GM18867 (cell line): ENCODE results near the gene CCDC78.
A peak's percentile ranks its signal among the peaks of the same experiment; 100 is the strongest.
"Not testable (repeated sequence)": the region's sequence is repeated elsewhere in the genome, so short reads cannot be mapped to it uniquely, and the experiment has no call there.

Experiments used
- ATAC-seq: cut with Tn5 transposase; IDR thresholded peaks from one replicate; pipeline ENCODE4 v1.9.1; 2021; ENCODE audit warnings: mild to moderate bottlenecking, moderate library complexity; ENCODE audit not compliant: unreplicated experiment

Gene CCDC78

DNA sequence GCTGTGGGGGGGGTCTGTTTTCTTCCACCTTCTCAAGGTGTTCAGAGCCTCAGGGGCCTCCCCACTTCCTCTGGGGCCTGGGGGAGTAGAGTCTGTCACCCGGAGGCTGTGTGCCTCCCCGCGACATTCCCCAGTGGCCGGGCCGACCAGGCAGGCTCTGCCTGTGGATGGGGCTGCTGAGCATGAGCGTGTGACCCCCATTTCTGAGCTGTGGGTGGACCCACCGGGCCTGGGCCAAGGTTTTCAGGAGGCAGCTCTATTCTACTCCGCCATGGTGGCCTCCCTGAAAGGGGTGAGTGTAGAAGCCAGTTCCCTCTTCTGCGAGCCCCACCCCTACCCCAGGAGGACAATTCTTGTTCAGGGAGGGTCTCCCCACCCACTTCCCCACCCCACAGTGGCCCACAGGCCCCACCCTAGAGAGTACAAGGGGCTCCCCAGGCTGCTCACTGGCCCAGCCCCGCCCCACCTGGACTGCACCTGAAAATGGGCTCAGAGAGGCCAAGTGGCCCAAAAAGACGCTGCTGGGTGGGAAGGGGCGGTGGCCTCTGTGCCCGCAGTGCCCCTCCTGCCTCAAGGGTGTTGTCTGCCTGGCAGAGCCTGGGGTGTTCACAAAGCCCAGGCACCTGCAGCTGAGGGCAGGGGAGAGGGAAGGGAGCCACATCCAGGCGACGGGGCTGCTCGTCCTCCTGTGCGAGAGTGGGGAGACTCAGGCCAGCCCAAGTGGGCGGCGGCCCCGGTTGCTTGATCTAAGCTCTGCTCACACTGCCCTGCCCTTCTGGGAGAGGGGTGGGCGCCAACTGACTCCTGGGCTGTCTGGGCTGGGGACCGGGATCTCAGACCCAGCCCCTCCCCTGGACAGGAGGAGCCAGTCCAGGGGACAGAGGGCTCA is 35.6 kb upstream of the CCDC78 start:
- ATAC-seq = no peak

DNA sequence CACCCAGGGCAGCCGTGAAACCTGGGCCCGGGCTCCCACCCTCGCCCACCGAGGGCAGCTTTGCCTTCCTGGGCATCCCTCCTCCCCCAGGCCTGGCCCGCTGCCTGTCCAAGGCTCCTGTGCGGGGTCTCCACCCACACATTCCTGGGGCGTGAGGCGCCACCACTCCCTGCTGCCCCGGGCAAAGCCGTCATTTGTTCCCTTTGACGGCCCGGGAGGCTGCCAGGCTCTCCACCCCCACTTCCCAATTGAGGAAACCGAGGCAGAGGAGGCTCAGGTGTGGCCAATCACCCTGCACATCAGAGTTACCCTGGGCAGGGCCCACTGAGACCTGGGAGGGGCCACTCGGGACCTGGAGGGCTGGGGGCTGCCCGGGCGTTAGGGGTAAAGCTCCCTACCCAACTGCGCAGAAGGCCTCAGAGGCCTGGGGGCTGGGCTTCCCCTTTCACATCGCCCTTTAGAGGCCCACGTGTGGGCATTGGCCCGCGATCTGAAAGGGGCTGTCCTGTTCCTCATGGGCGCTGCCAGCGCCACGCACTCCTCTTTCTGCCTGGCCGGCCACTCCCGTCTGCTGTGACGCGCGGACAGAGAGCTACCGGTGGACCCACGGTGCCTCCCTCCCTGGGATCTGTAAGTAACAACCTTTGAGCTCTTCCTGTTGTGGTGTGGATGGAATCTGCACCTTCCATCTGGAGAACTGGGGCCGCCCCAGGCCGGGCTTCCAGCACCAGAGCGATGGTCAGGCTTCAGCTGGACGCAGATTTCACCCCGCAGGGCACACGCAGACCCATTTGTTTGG is 34.5 kb upstream of the CCDC78 start, which contains the start of gene MSLN:
Gene MSLN, plus strand, starts transcription at position 190 of the 799 bp plus-strand sequence. CDS start 1,947 bp downstream, outside the sequence.
- no peak for ATAC-seq

DNA sequence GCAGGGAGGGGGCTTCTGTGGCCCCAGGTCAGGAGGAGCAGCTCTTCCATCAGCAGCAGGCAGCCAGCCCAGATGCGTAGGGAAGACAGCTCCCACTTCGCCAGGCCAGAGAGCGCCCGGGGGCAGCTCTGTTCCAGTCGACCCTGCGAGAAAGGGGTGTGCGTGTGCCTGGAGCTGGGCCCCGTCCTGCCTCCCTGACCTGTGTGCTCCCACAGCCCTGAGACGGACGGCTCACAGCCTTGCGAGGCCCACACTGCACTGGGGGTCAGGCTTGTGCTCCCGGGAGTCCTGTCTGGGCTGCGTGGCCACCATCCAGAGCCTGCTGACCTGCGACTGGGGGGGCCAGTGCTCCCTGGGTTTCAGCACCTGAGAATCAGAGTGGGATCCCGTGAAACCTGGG is 33.8 kb upstream of the CCDC78 start:
- no peak for ATAC-seq

DNA sequence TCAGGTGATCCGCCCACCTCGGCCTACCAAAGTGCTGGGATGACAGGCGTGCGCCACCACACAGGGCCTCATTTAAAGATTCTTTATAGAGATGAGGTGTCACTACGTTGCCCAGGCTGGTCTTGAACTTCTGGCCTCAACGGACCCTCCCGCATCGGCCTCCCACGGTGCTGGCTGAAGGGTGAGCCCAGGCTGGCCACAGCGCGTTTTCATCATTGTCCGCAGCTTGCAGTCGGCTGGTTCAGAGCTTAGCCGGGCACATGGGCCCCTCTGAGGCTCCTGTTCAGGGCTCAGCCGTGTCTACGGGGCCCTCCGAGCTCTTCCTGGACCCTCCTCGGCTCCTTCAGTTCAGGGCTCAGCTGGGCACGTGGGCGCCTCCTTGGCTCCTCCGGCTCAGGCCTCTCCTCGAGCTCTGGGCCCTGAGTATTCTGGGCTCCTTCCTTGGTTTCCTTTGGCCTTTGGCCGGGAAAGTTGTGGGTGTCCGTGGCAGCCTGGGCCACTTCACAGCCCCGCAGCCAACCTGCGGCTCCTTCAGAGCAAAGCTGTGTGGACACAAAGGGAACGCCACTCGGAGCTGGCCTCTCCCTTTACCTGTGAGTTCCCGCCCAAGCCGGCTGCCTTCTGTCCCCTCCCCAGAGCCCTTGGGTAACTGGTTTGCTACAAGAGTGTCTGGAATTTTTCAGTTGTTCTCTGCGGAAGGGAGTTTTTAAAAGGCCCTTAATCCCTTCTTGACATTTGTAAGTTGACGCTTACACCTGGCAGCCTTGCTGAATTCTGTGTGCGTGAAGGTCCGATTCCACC is 33.1 kb upstream of the CCDC78 start:
- ATAC-seq = no peak

DNA sequence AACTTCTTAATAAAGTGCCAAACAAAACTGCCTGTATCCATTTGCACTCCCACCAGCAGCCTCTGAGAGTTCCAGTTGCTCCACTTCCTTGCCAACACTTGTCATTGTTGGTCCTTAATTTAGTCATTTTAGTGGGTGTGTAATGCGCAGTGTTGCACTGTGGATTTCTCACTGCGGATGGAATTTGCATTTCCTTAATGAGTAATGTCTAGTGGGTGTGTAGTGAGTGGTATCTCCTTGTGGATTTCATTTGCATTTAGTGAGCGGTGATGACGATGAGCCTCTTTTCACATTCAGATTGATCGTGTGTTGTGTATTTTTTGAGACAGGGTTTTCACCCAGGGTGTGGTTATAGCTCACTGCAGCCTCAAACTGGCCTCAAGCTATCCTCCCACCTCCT is 30.2 kb upstream of the CCDC78 start:
- no peak for ATAC-seq

DNA sequence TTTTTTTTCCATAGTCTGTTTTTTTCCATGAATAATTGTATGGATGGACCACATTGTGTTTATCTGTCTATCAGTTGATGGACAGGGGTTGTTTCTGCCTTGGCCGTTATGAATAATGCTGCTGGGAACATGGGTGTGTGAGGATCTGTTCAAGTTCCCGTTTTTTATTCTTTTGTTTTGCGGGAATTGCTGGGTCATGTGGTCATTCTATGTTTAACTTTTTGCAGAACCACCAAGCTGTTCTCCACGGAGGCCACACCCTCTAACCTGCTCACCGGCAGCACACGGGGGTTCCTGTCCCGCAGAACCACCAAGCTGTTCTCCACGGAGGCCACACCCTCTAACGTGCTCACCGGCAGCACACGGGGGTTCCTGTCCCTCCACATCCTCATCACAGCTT is 28.4 kb upstream of the CCDC78 start:
- no peak for ATAC-seq

DNA sequence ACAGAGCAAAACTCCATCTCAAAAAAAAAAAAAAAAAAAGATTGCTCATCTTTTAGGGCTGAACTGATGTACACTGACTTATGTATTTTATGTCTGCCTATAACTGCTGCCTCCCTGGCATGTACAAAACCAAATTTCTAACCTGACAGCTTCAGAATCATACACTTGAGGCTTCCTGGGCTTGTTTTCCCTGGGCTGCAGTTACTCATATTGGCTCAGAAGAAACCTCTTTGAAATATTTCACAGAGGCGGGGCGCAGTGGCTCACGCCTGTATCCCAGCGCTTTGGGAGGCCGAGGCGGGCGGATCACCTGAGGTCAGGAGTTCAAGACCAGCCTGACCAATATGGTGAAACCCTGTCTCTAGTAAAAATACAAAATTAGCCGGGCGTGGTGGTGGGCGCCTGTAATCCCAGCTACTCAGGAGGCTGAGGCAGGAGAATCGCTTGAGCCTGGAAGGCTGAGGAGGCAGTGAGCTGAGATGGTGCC is 27.9 kb upstream of the CCDC78 start:
- ATAC-seq = not testable (repeated sequence)

DNA sequence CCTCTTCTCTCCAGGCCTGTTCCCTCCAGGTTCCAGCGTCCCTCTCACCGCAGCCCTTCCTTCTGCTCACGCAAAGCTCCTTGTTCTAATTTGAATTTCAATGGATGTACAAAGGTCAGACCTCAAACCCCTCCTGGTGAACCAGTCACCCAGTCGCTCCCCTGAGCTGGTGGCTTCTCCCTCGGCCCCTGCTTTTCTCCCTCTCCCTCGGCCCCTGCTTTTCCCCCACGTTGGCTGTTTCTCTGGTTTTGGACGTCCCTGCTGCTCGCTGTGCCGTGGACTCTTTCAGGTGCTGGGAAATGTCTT is 25.7 kb upstream of the CCDC78 start:
- ATAC-seq = no peak

DNA sequence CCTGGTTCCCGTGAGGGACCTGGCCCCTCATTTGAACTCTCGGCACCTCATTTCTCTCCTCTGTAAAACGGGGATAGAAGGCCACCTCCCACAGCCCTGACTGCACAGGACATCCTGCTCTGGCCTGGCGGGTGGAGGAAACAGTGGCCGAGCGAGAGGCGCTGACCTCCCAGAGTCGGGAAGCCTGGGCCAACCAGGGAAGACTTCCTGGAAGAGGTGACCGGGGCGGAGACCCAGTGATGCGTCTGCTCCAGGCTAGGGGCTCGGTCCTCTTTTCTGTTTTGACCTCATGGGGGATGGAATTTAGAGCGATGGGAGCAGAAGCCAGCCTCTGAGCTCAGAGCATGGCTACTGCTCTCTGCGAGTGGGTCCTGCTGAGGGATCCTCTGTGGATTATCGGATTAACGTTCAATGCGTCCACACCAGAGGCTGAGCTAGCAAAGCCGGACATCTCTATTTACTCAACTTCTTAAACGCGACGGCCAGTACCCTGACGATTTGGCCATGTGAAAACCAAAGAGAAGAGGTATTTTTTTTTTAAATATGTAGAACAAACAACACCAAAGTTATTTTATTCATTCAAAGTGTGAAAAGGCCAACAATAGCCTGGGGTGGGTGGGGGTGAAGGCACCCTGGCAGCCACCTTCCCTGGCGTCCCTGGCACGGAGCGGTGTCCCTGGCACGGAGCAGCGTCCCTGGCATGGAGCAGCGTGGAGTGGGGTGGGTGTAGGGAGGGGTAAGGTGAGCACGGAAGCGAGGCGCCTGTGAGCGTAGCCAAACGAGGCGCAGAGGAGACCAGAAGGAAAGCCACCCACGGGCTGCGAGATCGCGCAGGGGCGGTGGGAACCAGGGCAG is 25.1 kb upstream of the CCDC78 start:
- no peak for ATAC-seq

DNA sequence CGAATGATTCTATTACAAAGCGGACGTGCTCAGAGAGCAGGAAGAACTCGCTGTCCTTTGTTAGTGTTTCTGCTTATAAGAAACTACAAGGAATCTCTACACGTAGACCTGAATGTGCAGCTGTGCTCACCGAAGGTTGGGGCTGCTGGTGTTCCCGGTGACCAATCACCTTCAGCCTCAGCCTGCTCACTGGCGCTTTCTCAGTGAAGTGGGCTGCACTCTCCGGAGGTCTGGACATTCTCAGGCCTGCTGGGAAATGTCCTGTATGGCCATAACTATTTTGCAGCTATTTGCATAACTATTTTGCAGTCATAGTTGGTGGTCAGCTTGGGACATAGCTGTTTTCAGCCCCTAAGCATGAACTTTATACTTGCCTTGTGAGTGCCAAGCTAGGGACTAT is 24.2 kb upstream of the CCDC78 start:
- ATAC-seq = no peak

DNA sequence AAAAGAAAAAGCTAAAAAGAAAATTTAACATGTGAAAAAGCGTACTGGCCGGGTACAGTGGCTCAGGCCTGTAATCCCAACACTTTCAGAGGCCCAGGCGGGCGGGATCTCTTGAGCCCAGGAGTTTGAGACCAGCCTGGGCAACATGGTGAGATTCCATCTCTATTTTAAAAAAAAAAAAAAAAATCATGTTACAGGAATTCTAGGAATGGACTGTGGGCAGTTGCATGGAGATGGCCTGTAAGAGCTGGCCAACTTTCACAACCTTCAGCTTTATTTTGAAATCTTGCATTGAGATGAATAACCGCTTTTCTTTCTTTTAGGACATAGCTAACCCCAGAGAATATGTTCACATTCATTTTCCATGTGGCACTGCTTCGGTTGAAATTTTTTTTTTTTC is 22.8 kb upstream of the CCDC78 start:
- no peak for ATAC-seq

DNA sequence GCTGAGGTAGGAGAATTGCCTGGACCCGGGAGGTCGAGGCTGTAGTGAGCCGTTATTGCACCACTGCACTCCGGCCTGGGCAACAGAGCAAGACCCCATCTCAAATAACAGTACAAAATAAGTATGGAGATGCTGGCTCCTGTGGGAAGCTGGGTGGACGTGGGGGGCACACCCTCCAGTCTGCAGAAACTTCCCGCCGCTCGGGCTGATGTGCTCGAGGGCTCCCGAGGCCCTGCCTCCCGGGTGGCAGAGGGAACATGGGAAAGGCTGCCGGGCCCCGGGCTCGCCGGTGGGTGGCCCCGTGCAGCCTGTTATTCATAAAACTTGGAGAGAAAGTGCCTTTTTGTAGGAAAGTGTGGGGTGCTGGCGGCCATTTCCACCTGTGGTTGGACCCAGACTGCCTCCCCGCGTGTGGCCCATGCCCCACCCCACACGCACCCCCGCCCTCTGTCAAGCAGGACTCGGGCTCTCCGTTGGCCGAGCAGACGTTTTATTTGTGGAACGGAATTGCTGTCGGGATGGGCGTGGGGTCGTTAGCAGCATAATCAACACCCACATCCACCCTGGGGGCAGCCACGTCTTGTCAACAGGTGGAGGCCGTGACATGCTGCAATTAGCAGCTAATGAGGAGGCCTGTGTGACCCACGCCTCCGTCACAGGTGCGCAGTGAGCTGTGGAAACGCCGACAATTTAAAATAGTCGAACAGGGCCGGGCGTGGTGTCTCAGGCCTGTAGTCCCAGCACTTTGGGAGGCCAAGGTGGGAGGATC is 21.9 kb upstream of the CCDC78 start:
- ATAC-seq = no peak

DNA sequence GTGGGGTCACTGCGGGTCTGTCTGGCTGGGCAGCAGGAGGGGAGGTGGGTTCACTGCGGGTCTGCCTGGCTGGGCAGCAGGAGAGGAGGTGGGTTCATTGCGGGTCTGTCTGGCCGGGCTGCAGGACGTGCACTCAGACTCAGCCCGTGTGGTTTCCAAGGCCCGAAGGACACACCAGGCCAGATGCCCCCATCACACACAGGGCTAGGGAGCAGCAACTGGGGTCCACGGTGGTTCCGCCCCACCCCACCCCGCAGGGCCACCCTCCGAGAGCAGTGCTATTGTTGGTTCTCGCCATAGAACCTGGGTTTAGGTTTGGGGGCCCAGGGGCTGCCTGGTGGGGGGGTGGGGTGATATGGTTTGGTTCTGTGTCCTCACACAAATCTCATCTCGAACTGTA is 20.4 kb upstream of the CCDC78 start:
- ATAC-seq = no peak

DNA sequence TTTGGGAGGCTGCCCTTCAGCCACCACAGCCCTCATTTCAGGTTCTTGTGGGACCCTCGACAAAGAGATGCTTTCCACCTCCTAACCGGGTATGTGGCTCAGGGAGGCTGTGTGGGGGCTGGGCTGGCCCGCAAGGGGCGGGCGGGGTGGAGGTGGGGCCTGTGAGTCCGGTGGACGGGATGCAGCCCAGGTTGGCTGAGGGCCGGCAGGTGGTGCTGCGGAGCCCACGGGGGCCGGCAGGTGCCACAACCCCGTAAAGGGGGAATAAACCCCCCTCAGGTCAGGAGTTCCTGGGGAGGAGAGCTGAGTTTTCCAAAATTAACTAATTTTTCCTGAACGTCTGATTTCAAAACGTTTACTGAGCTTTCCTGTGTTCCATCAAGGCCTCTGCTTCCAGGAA is 19.5 kb upstream of the CCDC78 start:
- ATAC-seq = no peak

DNA sequence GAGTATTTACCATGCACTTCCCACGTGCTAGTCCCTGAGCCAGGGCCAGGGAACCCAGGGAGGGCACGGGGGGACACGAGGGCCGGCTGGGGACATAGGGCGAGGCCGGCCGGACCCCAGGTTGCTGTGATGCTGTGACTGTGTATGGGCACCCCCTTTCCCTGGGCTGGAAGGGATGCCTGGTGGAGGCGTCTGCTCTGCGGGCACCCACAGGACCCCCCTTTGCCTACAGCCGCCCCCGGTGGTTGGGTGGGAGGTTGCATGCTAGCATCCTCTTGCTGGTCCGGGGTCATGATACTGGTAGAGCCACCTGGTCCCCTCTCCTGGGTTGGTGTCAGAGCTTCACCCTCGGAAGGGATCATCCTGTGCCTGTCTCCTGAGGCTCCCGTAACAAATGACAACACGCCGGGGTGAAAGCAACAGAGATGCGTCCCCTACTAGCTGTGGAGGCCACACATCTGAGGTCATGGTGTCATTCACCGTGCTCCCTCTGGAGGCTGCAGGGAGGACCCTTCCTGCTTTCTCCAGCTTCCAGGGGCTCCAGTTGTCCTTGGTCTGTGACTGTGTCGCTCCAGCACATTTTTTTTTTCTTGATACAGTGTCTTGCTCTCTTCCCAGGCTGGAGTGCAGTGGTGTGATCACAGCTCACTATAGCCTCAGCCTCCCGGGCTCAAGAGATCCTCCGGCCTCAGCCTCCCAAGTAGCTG is 17.7 kb upstream of the CCDC78 start:
- ATAC-seq = no peak

DNA sequence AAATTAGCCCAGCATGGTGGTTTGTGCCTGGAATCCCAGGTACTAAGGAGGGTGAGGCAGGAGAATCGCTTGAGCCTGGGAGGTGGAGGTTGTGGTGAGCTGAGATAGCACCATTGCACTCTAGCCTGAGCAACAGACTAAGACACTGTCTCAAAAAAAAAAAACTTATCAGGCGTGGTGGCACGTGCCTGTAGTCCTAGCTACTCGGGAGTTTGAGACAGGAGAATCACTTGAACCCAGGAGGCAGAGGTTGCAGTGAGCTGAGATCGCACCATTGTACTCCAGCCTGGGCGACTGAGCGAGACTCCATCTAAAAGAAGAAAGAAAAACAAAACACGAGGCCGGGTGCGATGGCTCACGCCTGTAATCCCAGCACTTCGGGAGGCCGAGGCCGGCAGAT is 16.7 kb upstream of the CCDC78 start:
- ATAC-seq = not testable (repeated sequence)

DNA sequence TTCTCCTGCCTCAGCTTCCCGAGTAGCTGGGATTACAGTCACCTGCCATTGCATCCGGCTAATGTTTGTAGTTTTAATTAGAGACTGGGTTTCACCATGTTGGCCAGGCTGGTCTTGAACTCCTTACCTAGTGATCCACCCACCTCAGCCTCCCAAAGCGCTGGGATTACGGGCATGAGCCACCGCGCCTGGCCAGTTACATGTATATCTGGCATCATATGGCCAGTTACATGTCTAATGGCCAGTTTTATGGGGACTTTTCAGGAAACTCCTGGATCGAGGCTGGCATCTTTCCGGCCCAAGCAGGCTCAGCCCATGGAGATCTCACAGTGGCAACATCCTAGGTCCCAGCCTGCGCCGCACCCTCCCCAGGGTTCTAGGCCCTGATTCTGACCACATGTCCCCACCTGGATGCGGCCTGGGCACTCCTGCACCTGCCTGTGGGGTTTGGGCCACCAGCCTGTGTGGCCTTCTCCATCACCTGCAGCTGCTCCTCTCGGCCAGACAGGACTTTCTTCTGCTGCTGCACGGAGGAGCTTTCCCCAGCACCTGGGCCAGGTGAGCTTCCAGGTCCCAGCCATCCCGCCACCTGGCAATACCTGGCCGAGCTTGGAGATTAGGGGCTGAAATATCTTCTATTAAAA is 15.9 kb upstream of the CCDC78 start:
- ATAC-seq = no peak

DNA sequence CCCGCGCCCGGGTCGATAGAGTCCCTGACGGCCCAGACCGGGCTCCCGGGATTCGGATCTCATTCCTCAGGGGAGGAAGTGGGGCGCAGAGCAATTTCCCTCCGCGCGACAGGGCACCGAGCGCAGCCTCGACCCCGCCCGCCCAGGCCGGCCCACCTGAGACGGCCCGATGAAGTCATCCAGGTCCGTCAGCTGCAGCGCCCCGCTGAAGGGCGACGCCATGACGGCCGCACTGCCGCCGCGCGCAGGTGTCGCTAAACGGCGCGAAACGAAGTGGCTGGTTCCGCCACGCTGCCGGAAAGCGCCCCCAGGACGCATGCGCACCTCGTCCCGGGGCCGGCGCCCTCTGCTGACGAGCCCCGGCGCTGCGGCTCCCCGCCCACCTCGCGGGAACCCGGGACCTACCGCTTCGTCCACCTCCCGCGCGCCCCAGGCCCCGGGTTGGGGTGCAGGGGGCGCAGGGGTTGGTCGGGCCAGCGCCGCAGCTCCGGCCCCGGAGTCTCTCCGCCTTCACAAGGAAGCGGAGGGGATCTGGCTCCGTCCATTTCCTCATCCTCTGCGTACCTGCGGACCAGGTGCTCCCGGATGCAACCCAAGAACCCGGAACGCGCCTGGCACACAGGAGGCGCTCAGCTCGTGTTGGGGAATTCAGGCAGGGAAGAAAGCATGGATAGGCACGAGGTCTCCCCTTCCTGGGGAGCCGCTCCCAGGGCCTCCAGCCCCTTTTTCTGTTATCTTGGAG is 14.7 kb upstream of the CCDC78 start, which contains the start of gene CIAO3:
Gene CIAO3, minus strand, starts transcription at position 234 of the 742 bp plus-strand sequence. Its CDS starts 12 bp downstream, at position 222.
- ATAC-seq = peak; percentile 68
